OCI-M2 (cell line): Measurements from ENCODE around the gene TXNRD1.

Experiments
- DNase-seq: peaks from one replicate; lab custom pipeline; 2025; ENCODE audit not compliant: unreplicated experiment; lab: John Stamatoyannopoulos, UW

TXNRD1 gene

GRCh38 chr12:104347374-104348075 is 131.9 kb downstream of the TXNRD1 start:
- no peak for DNase-seq

GRCh38 chr12:104348283-104348993 is 132.9 kb downstream of the TXNRD1 start:
- no peak for DNase-seq

GRCh38 chr12:104348994-104349494 is 133.5 kb downstream of the TXNRD1 start:
- no peak for DNase-seq

GRCh38 chr12:104350211-104351056 is 134.9 kb downstream of the TXNRD1 start:
- no peak for DNase-seq

GRCh38 chr12:104351057-104351983 is 135.7 kb downstream of the TXNRD1 start:
- no peak for DNase-seq

GRCh38 chr12:104352106-104352713 is 136.6 kb downstream of the TXNRD1 start:
- DNase-seq = no peak

GRCh38 chr12:104353012-104353981 is 137.7 kb downstream of the TXNRD1 start:
- no peak for DNase-seq

GRCh38 chr12:104354167-104354867 is 138.7 kb downstream of the TXNRD1 start:
- no peak for DNase-seq

GRCh38 chr12:104354868-104355570 is 139.4 kb downstream of the TXNRD1 start:
- DNase-seq = no peak

GRCh38 chr12:104355630-104356029 is 140.1 kb downstream of the TXNRD1 start:
- DNase-seq = no peak

- DNase-seq = no peak
Observed at GRCh38 chr12:104356231-104357115, 140.9 kb downstream of the TXNRD1 start.

GRCh38 chr12:104357421-104357952 is 141.9 kb downstream of the TXNRD1 start:
- no peak for DNase-seq

GRCh38 chr12:104358353-104359003 is 142.9 kb downstream of the TXNRD1 start:
- peak; percentile 16 for DNase-seq

GRCh38 chr12:104359216-104359615 is 143.6 kb downstream of the TXNRD1 start:
- DNase-seq = no peak

GRCh38 chr12:104360157-104360556 is 144.6 kb downstream of the TXNRD1 start:
- no peak for DNase-seq
